Brain microvascular endothelial cell (primary cell): ENCODE data around the gene DENND2A.

Experiments
- DNase-seq: peaks from one replicate; pipeline ENCODE4 v3.0.0-alpha.2; 2020
- H3K27ac ChIP-seq: fragments of 250-450 bp; sonication (Bioruptor Pico); 2 replicates; pipeline ENCODE4 v1.5.1; 2020; ENCODE audit warnings: mild to moderate bottlenecking, moderate library complexity
- H3K27me3 ChIP-seq: fragments of 250-450 bp; sonication (Bioruptor Pico); replicated peaks from 2 replicates; pipeline ENCODE4 v1.5.1; 2020; ENCODE audit warnings: mild to moderate bottlenecking
- H3K36me3 ChIP-seq: fragments of 250-450 bp; sonication (Bioruptor Pico); replicated peaks from 2 replicates; pipeline ENCODE4 v1.5.1; 2020; ENCODE audit warnings: mild to moderate bottlenecking
- H3K4me3 ChIP-seq: 2 replicates; pipeline ENCODE4 v1.5.1; 2011; ENCODE audit warnings: low read depth, mild to moderate bottlenecking, control low read depth, low read length, moderate library complexity
- in situ Hi-C: cut with HindIII; loops from 2 replicates; pipeline ENCODE4 v1.10.0; 2017; ENCODE audit warnings: low sequenced_read_pairs, low pct_ligation_motif_present
- TF ChIP-seq, protein P1 (sequence below): IDR thresholded peaks from 2 replicates; pipeline ENCODE4 v1.5.1; 2011; ENCODE audit warnings: low read depth, mild to moderate bottlenecking, moderate library complexity, low read length, control low read depth, inconsistent platforms; ENCODE audit errors: missing control alignments

Gene DENND2A, protein sequence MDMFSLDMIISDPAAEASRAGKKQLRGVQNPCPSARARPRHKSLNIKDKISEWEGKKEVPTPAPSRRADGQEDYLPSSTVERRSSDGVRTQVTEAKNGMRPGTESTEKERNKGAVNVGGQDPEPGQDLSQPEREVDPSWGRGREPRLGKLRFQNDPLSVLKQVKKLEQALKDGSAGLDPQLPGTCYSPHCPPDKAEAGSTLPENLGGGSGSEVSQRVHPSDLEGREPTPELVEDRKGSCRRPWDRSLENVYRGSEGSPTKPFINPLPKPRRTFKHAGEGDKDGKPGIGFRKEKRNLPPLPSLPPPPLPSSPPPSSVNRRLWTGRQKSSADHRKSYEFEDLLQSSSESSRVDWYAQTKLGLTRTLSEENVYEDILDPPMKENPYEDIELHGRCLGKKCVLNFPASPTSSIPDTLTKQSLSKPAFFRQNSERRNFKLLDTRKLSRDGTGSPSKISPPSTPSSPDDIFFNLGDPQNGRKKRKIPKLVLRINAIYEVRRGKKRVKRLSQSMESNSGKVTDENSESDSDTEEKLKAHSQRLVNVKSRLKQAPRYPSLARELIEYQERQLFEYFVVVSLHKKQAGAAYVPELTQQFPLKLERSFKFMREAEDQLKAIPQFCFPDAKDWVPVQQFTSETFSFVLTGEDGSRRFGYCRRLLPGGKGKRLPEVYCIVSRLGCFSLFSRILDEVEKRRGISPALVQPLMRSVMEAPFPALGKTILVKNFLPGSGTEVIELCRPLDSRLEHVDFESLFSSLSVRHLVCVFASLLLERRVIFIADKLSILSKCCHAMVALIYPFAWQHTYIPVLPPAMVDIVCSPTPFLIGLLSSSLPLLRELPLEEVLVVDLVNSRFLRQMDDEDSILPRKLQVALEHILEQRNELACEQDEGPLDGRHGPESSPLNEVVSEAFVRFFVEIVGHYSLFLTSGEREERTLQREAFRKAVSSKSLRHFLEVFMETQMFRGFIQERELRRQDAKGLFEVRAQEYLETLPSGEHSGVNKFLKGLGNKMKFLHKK

GRCh38 chr7:140640727-140641523 lies at the start of gene DENND2A:
TSS of gene DENND2A (minus strand) at chr7:140640813. CDS start at chr7:140602397, 38,416 bp downstream.
- Histone ChIP-seq H3K4me3 (peak within 1 kb of the TSS; percentile 68), H3K27ac (peak within 1 kb of the TSS; percentile 67)

GRCh38 chr7:140689199-140690152 lies 48.9 kb upstream of the DENND2A start:
- Histone ChIP-seq H3K36me3 (no peaks in the 10 kb centered on the region), H3K27ac (no peak overlapping the region), H3K27me3 (no peaks in the 10 kb centered on the region), H3K4me3 (no peak overlapping the region)
- no peak for DNase-seq
- TF ChIP-seq, protein P1, sequence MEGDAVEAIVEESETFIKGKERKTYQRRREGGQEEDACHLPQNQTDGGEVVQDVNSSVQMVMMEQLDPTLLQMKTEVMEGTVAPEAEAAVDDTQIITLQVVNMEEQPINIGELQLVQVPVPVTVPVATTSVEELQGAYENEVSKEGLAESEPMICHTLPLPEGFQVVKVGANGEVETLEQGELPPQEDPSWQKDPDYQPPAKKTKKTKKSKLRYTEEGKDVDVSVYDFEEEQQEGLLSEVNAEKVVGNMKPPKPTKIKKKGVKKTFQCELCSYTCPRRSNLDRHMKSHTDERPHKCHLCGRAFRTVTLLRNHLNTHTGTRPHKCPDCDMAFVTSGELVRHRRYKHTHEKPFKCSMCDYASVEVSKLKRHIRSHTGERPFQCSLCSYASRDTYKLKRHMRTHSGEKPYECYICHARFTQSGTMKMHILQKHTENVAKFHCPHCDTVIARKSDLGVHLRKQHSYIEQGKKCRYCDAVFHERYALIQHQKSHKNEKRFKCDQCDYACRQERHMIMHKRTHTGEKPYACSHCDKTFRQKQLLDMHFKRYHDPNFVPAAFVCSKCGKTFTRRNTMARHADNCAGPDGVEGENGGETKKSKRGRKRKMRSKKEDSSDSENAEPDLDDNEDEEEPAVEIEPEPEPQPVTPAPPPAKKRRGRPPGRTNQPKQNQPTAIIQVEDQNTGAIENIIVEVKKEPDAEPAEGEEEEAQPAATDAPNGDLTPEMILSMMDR = no peak
- in situ Hi-C loops = no loop called here

More at GRCh38 chr7:140640727-140641523, at the start of gene DENND2A:
- TF ChIP-seq, protein P1 = no peak
- no peaks in the 10 kb centered on the region for H3K36me3 ChIP-seq
- in situ Hi-C loops = no loop called here
- DNase-seq = no peak
- H3K27me3 ChIP-seq = no peaks in the 10 kb centered on the region

- Histone ChIP-seq H3K27ac (no peak overlapping the region), H3K36me3 (no peaks in the 10 kb centered on the region), H3K4me3 (no peak overlapping the region), H3K27me3 (no peaks in the 10 kb centered on the region)
- TF ChIP-seq, protein P1 = no peak
- in situ Hi-C loops = no loop called here
- no peak for DNase-seq
Measured at GRCh38 chr7:140688341-140688740, 47.7 kb upstream of the DENND2A start.

DNA sequence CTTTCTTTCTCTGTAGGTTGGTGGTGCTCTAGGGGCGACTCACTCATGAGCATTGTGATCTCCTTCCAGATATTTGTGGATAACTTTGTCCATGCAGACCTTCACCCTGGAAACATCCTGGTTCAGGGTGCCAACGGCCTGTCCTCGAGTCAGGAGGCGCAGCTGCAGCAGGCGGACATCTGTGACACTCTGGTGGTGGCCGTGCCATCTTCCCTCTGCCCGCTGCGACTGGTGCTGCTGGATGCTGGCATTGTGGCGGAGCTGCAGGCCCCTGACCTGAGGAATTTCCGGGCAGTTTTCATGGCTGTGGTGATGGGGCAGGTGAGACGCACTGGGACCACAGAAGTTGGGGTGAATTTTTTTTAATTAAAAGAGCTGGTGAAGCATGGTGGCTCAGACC lies 46.3 kb upstream of the DENND2A start:
- Histone ChIP-seq H3K27ac (no peak overlapping the region), H3K4me3 (no peak overlapping the region), H3K36me3 (no peaks in the 10 kb centered on the region), H3K27me3 (no peaks in the 10 kb centered on the region)
- DNase-seq = no peak
- in situ Hi-C loops = no loop called here
- TF ChIP-seq, protein P1 = no peak
